ENCODE measurements around the gene HERPUD1.
"Not testable (repeated sequence)": the region's sequence is repeated elsewhere in the genome, so short reads cannot be mapped to it uniquely, and the experiment has no call there.

Gene HERPUD1

GRCh38 chr16:56953006-56953405 lies 21.1 kb downstream of the HERPUD1 start:
- DNase-seq, result no peak

DNA sequence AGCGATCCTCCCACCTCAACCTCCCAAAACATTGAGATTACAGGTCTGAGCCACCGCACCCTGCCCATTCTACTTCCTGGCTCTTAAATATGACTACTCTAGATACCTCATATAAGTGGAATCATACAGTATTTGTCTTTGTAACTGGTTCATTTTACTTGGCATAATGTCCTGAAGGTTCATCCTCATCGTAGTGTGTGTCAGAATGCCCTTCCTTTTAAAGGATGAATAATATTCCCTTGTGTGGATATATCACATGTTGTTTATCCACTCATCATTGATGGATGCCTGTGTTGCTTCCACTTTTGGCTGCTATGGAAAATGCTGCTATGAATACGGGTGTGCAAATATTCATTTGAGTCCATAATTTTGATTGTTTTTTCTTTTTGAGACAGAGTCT lies 24.1 kb downstream of the HERPUD1 start:
- DNase-seq, result no peak

DNA sequence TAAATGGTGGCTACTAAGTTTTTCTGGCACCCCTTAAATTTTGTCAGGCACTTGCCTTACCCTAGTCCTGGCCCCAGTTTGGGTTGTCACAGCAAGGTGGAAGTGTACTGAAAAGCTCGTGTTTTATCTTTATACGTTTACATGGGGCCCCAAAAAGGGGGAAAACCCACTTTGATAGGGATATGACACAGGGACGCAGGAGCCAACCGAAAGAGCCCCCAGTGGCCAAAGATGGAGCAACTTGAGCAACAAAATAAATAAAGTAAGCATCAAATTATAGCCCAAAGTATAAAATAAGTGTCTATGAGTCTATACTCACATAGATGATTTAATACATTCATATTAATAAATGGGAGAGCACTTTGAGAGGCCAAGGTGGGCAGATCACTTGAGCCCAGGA lies 24.8 kb downstream of the HERPUD1 start:
- DNase-seq, result no peak

DNA sequence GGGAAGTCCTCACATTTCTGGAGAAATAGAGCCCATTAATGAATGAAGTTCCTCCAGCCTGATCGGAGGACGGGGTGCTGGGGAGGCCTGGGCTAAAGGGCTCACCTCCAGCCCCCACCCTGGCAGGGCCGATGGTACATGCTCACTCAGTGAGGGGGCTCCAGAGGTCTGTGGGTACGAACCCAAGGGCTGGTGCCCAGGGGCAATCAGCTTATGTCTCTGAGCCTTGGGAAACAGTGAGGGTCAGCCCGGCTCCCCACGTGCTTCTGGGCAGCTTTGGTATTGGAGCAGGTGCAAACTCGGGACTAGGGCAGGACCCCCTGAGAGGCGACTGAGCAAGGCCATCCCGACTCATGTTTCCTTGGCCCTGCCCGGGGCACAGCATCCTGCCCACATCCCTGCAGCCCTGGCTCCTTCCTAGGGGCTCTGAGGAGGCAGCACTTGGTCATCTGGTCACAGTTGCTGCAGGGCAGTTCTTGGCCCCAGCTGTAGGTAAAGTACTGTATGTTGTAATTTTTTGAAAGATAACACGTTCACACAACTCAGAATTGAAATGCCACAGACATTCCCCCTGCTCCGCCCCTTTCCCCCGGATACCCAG lies 28.8 kb downstream of the HERPUD1 start:
- DNase-seq, result no peak

DNA sequence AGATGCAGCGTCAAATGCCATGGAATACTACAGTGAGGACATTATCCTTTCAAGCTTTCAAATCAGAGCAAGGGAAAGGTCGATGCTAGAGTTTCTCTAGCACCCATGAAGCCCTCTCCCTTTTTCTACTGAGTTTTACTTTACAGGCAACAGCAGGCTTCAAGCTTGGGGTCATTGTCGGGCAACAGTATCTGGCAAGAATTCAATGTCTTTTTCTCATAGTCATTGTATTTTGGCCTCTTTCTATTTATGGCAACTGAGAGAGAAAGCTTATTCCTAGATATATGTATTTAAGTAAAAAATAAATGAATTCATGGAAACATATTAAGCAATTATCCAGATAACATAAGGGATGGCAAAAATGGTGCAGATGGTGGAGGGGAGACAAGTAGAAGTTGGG lies 29.4 kb downstream of the HERPUD1 start:
- DNase-seq, result no peak

GRCh38 chr16:56961851-56962281 lies 29.9 kb downstream of the HERPUD1 start, which contains the start of gene CETP:
TSS of gene CETP (plus strand) at chr16:56961950. CDS start at chr16:56961980, 30 bp downstream.
- DNase-seq, result no peak

DNA sequence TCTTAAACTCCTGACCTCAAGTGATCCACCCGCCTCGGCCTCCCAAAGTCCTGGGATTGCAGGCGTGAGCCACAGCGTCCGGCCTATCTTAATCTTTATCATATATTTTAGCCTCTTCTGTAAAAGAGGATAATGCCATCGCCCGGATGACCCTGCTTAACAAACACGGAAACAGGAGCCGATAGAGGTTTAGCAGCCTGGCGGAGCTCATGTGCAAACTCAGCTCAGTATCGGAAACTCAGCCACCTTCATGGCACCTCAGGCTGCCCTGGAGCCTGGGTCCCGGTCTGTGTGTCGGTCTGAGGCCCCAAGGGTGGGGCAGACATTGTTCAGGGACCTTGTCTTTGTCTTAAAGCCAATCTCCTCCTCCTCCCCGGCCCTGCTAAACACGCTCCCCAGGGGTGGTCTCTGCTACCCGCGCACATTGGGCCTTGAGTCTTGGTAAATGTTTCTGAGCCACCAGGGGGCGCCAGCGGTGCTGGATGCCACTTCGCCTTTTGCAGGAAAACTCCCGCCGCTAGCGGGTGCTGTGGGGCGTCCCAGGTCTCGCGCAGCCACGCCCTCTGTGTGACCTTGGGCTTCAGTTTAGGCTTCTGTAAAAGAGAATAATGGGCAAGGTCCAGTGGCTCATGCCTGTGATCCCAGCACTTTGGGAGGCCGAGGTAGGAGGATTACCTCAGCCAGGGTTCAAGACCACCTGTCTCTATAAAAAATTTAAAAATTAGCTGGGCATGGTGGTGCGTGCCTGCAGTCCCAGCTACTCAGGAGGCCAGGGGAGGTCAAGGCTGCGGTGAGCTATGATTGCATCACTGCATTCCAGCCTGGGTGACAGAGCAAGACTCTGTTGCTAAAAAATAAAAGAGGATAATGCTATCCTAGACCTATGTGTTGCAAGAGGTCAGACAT lies 32.6 kb downstream of the HERPUD1 start:
- DNase-seq, result peak in 37 of 58 donors; percentile 8 to 80 (median 28)

GRCh38 chr16:56965149-56966092 lies 33.5 kb downstream of the HERPUD1 start:
- DNase-seq, result peak in 10 of 58 donors; percentile 9 to 41 (median 16)

GRCh38 chr16:56966093-56966475 lies 34.1 kb downstream of the HERPUD1 start:
- DNase-seq, result no peak

DNA sequence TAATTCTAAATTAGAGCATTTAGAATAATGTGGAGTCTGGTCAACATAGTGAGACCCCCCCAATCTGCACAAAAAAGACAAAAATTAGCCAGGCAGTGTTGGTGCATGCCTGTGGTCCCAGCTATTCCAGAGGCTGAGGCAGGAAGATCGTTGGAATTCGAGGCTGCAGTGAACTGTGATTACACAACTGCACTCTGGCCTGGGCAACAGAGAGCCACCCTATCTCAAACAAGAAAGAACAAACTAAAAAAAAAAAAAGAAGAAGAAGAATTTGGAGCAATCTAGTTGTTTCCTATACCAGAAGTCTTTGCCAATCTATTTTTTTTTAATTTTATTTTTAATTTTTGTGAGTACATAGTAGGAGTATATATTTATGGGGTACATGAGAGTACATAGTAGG lies 35.8 kb downstream of the HERPUD1 start:
- DNase-seq, result no peak

- no peak for DNase-seq
These were observed 37.8 kb downstream of the HERPUD1 start for GRCh38 chr16:56969769-56970168.

DNA sequence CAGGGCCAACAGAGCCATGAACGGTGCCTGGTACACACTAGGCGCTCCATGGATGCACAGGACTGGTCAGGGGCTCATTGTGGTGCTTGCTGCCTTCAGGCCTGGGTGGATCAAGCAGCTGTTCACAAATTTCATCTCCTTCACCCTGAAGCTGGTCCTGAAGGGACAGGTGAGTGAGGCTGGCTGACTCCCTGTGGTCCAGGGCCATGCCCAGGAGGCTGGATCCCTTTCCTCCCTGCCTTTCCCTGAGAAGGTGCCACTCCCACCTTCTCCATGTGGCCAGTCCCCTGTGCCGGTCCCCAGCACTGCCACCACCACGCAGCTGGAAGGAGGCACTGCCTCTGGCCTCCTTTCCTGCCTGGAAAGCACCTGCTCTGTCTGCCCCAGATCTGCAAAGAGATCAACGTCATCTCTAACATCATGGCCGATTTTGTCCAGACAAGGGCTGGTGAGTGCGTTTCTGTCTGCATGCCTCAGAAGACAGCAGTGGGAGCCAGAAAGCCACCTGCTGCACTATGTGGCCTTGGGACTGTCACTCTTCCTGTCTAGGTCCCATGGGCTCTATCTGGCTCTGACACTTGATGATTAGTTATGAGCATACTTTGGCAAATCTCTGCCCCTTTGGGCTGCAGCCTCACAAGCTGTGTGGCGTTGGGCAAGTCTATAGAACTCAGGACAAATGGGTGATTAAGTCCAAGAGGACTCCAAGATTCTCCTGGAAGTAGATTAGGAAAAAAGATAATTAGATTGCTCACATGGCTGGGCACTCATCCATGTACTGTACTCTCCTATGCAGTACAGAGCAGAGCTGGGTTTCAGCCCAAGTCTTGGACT lies 39.2 kb downstream of the HERPUD1 start:
- no peak for DNase-seq

- no peak for DNase-seq
These were observed 39.8 kb downstream of the HERPUD1 start for GRCh38 chr16:56971768-56972043.

GRCh38 chr16:56972403-56973293 lies 40.7 kb downstream of the HERPUD1 start:
- no peak for DNase-seq

- no peak for DNase-seq
These were observed 41.4 kb downstream of the HERPUD1 start for GRCh38 chr16:56973294-56973689.

DNA sequence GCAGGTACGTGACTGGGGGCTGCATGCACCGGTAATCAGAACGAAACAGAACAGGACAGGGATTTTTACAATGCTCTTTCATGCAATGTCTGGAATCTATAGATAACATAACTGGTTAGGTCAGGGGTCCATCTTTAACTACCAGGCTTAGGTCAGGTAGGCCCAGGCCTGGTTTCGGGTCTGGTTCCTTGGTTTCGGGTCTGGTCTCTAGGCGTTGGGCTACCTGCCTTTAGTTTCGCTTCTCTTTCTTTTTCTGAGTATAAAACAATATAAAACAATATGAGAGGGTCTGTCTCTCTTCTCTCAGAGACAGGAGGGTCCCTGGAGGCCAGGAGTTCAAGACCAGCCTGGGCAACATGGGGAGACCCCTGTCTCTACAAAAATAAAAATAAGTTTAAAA lies 42.0 kb downstream of the HERPUD1 start:
- DNase-seq, result not testable (repeated sequence)

DNA sequence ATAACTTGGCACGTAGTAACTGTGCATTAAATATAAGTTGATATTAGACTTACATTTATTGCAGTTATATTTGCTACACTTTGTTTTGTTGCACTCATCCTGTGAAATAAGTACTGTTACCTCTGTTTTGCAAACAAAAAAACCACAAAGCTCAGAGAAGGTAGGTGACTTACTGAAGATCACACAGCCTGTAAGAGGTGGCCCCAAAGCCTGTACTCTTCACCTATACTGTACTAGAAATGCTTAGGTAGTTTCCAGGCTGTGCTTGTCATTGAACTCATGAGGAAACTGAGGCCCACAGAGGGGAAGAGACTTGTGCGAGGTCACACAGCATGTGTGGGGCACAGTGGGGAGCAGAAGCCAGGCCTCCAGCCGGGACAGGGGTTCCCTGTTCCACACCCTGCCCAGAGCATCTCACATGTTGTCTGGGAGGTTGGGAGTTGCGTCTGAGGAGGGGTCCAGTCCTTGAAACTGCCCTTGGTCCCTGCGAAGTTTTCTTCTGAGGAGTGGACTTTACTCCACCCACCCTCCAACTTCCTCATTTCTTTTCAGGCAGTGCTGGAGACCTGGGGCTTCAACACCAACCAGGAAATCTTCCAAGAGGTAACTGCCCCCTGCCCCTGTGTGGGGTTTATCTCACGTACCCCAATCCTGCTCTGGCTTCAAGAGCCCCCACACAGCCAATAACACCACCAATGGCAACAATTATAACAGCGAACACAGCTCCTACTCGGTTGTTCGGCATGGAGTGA lies 42.8 kb downstream of the HERPUD1 start:
- no peak for DNase-seq

DNA sequence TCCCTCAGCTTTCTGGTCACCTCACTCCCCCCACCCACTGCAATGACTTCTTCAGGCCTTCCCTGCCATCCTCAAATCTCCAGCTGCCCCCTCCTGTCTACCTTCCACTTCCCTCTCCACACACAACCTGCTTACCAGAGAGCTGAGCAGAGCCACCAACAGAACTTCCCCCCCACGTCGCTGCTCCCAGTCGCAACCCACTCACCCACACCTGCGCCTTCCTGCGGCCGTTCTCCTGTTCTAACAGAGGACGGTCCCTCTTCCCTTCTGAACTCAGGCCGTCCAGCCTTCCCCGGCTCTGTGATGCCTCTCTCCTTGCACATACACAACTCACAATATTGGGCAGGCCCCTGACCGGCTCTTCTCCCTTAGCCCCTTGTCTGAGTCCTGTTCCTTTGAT lies 43.8 kb downstream of the HERPUD1 start:
- DNase-seq, result no peak

DNA sequence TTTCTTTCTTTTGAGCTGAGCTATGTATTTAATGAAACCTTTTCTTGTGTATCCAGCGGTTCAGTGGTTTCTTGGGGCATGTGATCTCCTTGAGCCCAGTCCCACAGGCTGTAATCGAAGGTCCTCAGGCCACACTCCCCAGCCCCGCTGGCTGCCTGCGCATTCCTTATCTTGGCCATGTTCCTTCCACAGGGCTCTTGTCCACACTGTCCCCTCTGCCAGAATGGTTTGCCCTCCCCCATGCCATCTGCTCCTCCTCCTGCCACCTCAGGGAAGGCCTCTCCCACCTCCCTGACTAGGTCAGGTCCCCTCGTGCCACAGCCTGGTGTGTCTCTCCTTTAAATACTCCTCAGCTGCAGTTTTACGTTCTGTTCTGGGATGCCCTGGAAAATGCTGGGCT lies 45.3 kb downstream of the HERPUD1 start:
- DNase-seq, result no peak
